HEK293 (cell line): Measurements from ENCODE around the gene RSPH10B.
"Not testable (repeated sequence)": the region's sequence is repeated elsewhere in the genome, so short reads cannot be mapped to it uniquely, and the experiment has no call there.

Experiments
- CTCF ChIA-PET: fragments of 350-600 bp; formaldehyde crosslinking; extraction: SDS; loops from one replicate; lab custom pipeline; 2021; ENCODE audit warnings: antibody characterized with exemption; lab: Yijun Ruan, JAX
- POLR2A ChIA-PET: fragments of 300-600 bp; formaldehyde crosslinking; extraction: SDS; loops from one replicate; lab custom pipeline; 2020; ENCODE audit warnings: antibody characterized with exemption, inconsistent platforms; lab: Yijun Ruan, JAX
- H3K27ac ChIP-seq: fragments of 200-500 bp; sonication (Bioruptor generic); 2 replicates; pipeline ENCODE4 v1.5.1; 2014; ENCODE audit warnings: low read depth, low read length, control low read depth, inconsistent platforms; ENCODE audit errors: extremely low read depth
- H3K36me3 ChIP-seq, 2 experiments: fragments of 200-500 bp in 1 of 2; sonication (Bioruptor generic) in 1 of 2; 1 replicate in 1 of 2; 2 replicates in 1 of 2; pipeline ENCODE4 v1.5.1; 2014 to 2017; ENCODE audit warnings: inconsistent platforms in 2 of 2, low read length in 2 of 2; ENCODE audit not compliant: control insufficient read depth in 2 of 2, insufficient read depth in 1 of 2
- H3K4me1 ChIP-seq: fragments of 200-500 bp; sonication (Bioruptor generic); 2 replicates; pipeline ENCODE4 v1.5.1; 2014; ENCODE audit warnings: mild to moderate bottlenecking, low read length, inconsistent platforms; ENCODE audit not compliant: control insufficient read depth, insufficient read depth
- H3K4me3 ChIP-seq: 2 replicates; pipeline ENCODE4 v1.5.1; 2011; ENCODE audit warnings: low read depth, mild to moderate bottlenecking, control low read depth, low read length, moderate library complexity
- H3K9me3 ChIP-seq: fragments of 200-500 bp; sonication (Bioruptor generic); 2 replicates; pipeline ENCODE4 v1.5.1; 2014; ENCODE audit warnings: low read depth, low read length, inconsistent platforms; ENCODE audit not compliant: control insufficient read depth, insufficient read depth
- GLI2 ChIP-seq: fragments of 450-650 bp; formaldehyde crosslinking; IDR thresholded peaks from 2 replicates; pipeline ENCODE4; 2017; ENCODE audit warnings: missing biosample characterization, missing genetic modification characterization, low read depth, borderline replicate concordance
- GLIS1 ChIP-seq: fragments of 450-650 bp; formaldehyde crosslinking; IDR thresholded peaks from 2 replicates; pipeline ENCODE4 v1.5.1; 2016; ENCODE audit warnings: missing biosample characterization, missing genetic modification characterization
- GLIS2 ChIP-seq: fragments of 450-650 bp; formaldehyde crosslinking; IDR thresholded peaks from 2 replicates; pipeline ENCODE4 v1.5.1; 2016; ENCODE audit warnings: missing biosample characterization, missing genetic modification characterization
- HOXD13 ChIP-seq: sonication (generic); formaldehyde crosslinking; IDR thresholded peaks from 2 replicates; pipeline ENCODE4 v1.8.0; 2022; ENCODE audit warnings: missing genetic modification reagents, borderline replicate concordance
- KLF7 ChIP-seq: fragments of 450-650 bp; formaldehyde crosslinking; IDR thresholded peaks from 2 replicates; pipeline ENCODE4 v1.5.1; 2016; ENCODE audit warnings: missing biosample characterization, missing genetic modification characterization, borderline replicate concordance
- TRIM28 ChIP-seq: IDR thresholded peaks from 2 replicates; pipeline ENCODE4 v1.6.1; 2011; ENCODE audit warnings: low read length, control low read depth, borderline replicate concordance
- WT1 ChIP-seq: fragments of 450-650 bp; formaldehyde crosslinking; IDR thresholded peaks from 2 replicates; pipeline ENCODE4 v1.5.1; 2016; ENCODE audit warnings: missing biosample characterization, missing genetic modification characterization
- ZNF214 ChIP-seq: fragments of 450-650 bp; formaldehyde crosslinking; IDR thresholded peaks from 2 replicates; pipeline ENCODE4 v1.5.1; 2017; ENCODE audit warnings: missing biosample characterization, mild to moderate bottlenecking, missing genetic modification characterization, borderline replicate concordance
- ZNF223 ChIP-seq: fragments of 450-650 bp; formaldehyde crosslinking; IDR thresholded peaks from 2 replicates; pipeline ENCODE4 v1.5.1; 2016; ENCODE audit warnings: missing biosample characterization, missing genetic modification characterization
- ZNF24 ChIP-seq: fragments of 450-650 bp; formaldehyde crosslinking; IDR thresholded peaks from 2 replicates; pipeline ENCODE4 v1.5.1; 2016; ENCODE audit warnings: missing biosample characterization, missing genetic modification characterization
- ZNF302 ChIP-seq: fragments of 450-650 bp; formaldehyde crosslinking; IDR thresholded peaks from 2 replicates; pipeline ENCODE4 v1.5.1; 2016; ENCODE audit warnings: missing biosample characterization, missing genetic modification characterization, low read depth
- ZNF354C ChIP-seq: fragments of 450-650 bp; formaldehyde crosslinking; IDR thresholded peaks from 2 replicates; pipeline ENCODE4 v1.5.1; 2016; ENCODE audit warnings: missing biosample characterization, missing genetic modification characterization, low read depth, borderline replicate concordance
- ZNF521 ChIP-seq: fragments of 450-650 bp; formaldehyde crosslinking; IDR thresholded peaks from 2 replicates; pipeline ENCODE4 v1.5.1; 2017; ENCODE audit warnings: missing biosample characterization, mild to moderate bottlenecking, missing genetic modification characterization
- TF ChIP-seq, protein P1 (sequence below): fragments of 450-650 bp; formaldehyde crosslinking; IDR thresholded peaks from 2 replicates; pipeline ENCODE4 v1.5.1; 2016; ENCODE audit warnings: missing biosample characterization, missing genetic modification characterization
- TF ChIP-seq, protein P2 (sequence below): fragments of 450-650 bp; formaldehyde crosslinking; IDR thresholded peaks from 2 replicates; pipeline ENCODE4 v1.5.1; 2016; ENCODE audit warnings: missing biosample characterization, missing genetic modification characterization
- TF ChIP-seq, protein P3 (sequence below): fragments of 450-650 bp; formaldehyde crosslinking; IDR thresholded peaks from 2 replicates; pipeline ENCODE4 v1.5.1; 2016; ENCODE audit warnings: missing biosample characterization, missing genetic modification characterization
- TF ChIP-seq, protein P4 (sequence below): fragments of 450-650 bp; formaldehyde crosslinking; IDR thresholded peaks from 2 replicates; pipeline ENCODE4 v1.5.1; 2016; ENCODE audit warnings: missing biosample characterization, missing genetic modification characterization

Gene RSPH10B

DNA sequence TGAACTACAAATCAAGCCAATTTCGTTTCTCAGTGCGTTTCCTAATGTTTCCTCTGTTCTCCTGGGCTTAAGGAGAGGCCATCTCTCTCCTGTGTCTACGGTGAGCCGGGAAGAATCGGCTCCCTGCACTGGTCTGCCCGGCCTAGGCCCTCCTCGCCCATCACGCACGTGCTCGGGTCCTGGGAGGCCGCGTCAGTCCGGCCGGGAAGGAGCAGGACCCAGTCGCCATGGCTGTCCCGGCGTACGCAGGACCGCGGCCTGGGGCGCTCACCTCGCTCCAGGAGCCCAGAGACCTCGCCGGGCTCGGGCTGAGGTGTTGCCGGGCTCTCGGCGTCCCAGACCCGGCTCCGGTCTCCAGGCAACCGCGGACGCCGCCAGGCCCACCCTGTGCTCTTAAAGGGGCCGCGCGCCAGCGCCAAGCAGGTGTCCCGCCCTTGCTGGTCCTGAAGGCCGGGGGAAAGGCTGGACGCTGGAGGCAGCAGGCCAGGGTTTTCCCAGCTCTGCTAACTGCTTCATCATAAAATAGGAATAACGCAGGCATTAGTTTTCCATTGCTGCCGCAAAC, at the start of gene RSPH10B:
Gene RSPH10B (minus strand): TSS at position 343 of the 565 bp plus-strand sequence. CDS start 3,573 bp downstream, outside the sequence.
- CTCF ChIA-PET, H3K4me3 ChIP-seq, H3K36me3 ChIP-seq, H3K27ac ChIP-seq, H3K9me3 ChIP-seq, POLR2A ChIA-PET, H3K4me1 ChIP-seq: not testable (repeated sequence)

DNA sequence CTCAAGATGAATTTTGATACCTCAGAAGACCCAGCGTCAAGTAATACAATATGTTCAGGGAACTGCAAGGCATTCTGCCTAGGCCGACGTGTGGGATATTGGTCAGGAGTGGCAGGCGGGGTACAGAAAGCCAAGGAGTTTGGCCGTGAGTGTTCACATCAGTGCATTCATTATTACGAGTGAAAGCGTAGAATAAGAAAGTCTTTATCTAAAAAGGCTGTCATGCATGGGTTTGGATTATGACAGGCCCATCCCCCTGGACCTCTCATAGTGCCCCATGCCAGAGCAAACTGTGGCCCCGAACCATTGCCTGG, 46.1 kb upstream of the RSPH10B start:
- Histone ChIP-seq H3K4me3 (no peak overlapping the region), H3K9me3 (no peaks in the 10 kb centered on the region), H3K27ac (peak overlapping the region; percentile 69), H3K36me3 (peaks cover 51 to 69% of the 10 kb centered on the region in 2 experiments), H3K4me1 (no peaks in the 10 kb centered on the region)
- ChIA-PET CTCF (interaction anchor here (1.7 kb wide), 1 partner anchor 19 kb away, joined by 6 read pairs; no protein-coding TSS in a partner anchor), POLR2A (interaction anchor here (0.6 kb wide), 1 partner anchor 334 kb away, joined by 3 read pairs; no protein-coding TSS in a partner anchor)
- TF ChIP-seq ZNF214, result no peak
- TF ChIP-seq, protein P1, sequence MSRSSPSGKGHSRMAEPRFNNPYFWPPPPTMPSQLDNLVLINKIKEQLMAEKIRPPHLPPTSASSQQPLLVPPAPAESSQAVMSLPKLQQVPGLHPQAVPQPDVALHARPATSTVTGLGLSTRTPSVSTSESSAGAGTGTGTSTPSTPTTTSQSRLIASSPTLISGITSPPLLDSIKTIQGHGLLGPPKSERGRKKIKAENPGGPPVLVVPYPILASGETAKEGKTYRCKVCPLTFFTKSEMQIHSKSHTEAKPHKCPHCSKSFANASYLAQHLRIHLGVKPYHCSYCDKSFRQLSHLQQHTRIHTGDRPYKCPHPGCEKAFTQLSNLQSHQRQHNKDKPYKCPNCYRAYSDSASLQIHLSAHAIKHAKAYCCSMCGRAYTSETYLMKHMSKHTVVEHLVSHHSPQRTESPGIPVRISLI (tag by site-specific recombination), result no peak

DNA sequence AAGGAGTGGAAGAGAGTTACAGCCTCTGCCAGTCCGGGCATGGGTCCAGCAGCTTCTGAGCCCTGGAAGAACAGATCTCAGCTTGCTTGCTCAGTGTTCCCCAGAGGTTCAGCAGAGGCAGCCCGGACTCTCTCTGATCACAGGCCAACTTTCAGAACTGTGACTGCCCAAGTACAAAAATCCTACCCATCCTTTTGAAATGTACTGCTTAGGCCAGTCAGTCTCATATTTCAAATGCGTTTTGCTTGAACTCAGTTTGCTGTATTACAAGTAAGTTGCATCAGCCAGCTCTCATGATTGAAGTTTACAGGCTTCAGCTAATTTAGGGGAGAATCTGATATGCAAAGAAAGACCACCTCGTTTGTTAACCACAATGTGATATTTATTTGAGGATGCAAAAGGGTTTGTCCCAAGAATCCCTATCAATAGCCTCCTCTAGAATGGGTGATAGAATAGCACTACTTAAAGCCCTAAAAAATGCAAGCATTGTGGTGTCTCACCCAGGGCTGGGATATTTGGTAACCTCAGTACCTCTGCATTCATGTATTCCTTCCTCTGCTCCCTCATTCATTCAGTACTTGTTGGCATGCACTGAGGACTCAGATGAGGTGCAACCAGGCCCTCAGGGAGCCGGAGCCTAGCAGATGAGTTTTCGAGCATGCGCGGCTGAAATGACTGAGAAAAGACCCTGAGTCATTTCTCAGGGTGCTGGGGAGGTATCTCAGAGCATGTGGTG, 45.6 kb upstream of the RSPH10B start:
- Histone ChIP-seq H3K9me3 (no peaks in the 10 kb centered on the region), H3K36me3 (peaks cover 50 to 69% of the 10 kb centered on the region in 2 experiments), H3K4me3 (no peak overlapping the region), H3K27ac (peak overlapping the region; percentile 69), H3K4me1 (no peaks in the 10 kb centered on the region)
- ChIA-PET CTCF (interaction anchor here (0.6 to 1.7 kb wide), 3 partner anchors 19 to 50 kb away, joined by 3 to 6 read pairs (median 3); no protein-coding TSS in a partner anchor), POLR2A (interaction anchor here (0.5 to 1.0 kb wide), 2 partner anchors 9 to 36 kb away, joined by 3 to 5 read pairs; no protein-coding TSS in a partner anchor)
- TF ChIP-seq, protein P2, sequence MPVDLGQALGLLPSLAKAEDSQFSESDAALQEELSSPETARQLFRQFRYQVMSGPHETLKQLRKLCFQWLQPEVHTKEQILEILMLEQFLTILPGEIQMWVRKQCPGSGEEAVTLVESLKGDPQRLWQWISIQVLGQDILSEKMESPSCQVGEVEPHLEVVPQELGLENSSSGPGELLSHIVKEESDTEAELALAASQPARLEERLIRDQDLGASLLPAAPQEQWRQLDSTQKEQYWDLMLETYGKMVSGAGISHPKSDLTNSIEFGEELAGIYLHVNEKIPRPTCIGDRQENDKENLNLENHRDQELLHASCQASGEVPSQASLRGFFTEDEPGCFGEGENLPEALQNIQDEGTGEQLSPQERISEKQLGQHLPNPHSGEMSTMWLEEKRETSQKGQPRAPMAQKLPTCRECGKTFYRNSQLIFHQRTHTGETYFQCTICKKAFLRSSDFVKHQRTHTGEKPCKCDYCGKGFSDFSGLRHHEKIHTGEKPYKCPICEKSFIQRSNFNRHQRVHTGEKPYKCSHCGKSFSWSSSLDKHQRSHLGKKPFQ, result no peak
- TF ChIP-seq HOXD13 (CRISPR knock-in tag), result no peak
- TF ChIP-seq ZNF354C (tag by site-specific recombination), result no peak
- no peak for TF ChIP-seq ZNF223 (tag by site-specific recombination)
- peak; percentile 42; the same call in 1 of the 2 replicates for TF ChIP-seq TRIM28
- TF ChIP-seq KLF7 (tag by site-specific recombination), result no peak
- no peak for TF ChIP-seq GLIS2 (tag by site-specific recombination)
- TF ChIP-seq, protein P3, sequence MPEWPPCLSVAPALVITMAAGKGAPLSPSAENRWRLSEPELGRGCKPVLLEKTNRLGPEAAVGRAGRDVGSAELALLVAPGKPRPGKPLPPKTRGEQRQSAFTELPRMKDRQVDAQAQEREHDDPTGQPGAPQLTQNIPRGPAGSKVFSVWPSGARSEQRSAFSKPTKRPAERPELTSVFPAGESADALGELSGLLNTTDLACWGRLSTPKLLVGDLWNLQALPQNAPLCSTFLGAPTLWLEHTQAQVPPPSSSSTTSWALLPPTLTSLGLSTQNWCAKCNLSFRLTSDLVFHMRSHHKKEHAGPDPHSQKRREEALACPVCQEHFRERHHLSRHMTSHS, result no peak
- TF ChIP-seq GLIS1, result no peak
- TF ChIP-seq ZNF521 (tag by site-specific recombination), result no peak
- TF ChIP-seq GLI2 (tag by site-specific recombination), result no peak
- TF ChIP-seq ZNF302, result no peak
- peak; percentile 87 for TF ChIP-seq ZNF24 (tag by site-specific recombination)
- TF ChIP-seq, protein P4, sequence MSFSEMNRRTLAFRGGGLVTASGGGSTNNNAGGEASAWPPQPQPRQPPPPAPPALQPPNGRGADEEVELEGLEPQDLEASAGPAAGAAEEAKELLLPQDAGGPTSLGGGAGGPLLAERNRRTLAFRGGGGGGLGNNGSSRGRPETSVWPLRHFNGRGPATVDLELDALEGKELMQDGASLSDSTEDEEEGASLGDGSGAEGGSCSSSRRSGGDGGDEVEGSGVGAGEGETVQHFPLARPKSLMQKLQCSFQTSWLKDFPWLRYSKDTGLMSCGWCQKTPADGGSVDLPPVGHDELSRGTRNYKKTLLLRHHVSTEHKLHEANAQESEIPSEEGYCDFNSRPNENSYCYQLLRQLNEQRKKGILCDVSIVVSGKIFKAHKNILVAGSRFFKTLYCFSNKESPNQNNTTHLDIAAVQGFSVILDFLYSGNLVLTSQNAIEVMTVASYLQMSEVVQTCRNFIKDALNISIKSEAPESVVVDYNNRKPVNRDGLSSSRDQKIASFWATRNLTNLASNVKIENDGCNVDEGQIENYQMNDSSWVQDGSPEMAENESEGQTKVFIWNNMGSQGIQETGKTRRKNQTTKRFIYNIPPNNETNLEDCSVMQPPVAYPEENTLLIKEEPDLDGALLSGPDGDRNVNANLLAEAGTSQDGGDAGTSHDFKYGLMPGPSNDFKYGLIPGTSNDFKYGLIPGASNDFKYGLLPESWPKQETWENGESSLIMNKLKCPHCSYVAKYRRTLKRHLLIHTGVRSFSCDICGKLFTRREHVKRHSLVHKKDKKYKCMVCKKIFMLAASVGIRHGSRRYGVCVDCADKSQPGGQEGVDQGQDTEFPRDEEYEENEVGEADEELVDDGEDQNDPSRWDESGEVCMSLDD (tag by site-specific recombination), result 0 out of 2 replicates have a peak, but pooled peaks have one; percentile 30
- TF ChIP-seq WT1, result no peak
